Urinary bladder (tissue), 4 donors: ENCODE results near the gene GALR2. TPM values are rescaled to one million over a fixed set of nuclear protein-coding genes. Genes with fewer than 3 reads are reported as not detected.
"Not testable (repeated sequence)": the region's sequence is repeated elsewhere in the genome, so short reads cannot be mapped to it uniquely, and the experiment has no call there.

ENCODE experiments used
- DNase-seq: peaks from one replicate; pipeline ENCODE4 v3.0.0-alpha.2; 2015; ENCODE audit errors: extremely low spot score
- H3K27ac ChIP-seq: one replicate; pipeline ENCODE4 v1.5.1; 2013; ENCODE audit warnings: low read depth, mild to moderate bottlenecking, moderate library complexity
- H3K36me3 ChIP-seq: one replicate; pipeline ENCODE4 v1.6.1; 2013; ENCODE audit warnings: mild to moderate bottlenecking, moderate library complexity; ENCODE audit not compliant: insufficient read depth
- H3K4me1 ChIP-seq: one replicate; pipeline ENCODE4 v1.6.1; 2013; ENCODE audit warnings: mild to moderate bottlenecking, moderate library complexity; ENCODE audit not compliant: insufficient read depth
- H3K4me3 ChIP-seq: one replicate; pipeline ENCODE4 v1.5.1; 2013; ENCODE audit warnings: low read depth, low read length
- WGBS: extraction: QIAGEN DNeasy Blood & Tissue Kit; methylation state at CpG from one replicate; pipeline ENCODE4 v1.1.7; 2013; 5-methylcytosine and 5-hydroxymethylcytosine counted together
- polyA plus RNA-seq: library from polyadenylated mRNA; stranded (reverse); fragments of 200-250 nt; gene quantifications from one replicate; pipeline ENCODE4 v1.2.3, GENCODE V29; 2013
- total RNA-seq: library from RNA; depleted of rRNA; stranded (reverse); fragments of >200 nt; gene quantifications from one replicate; pipeline ENCODE4 v1.2.3, GENCODE V29; 2014
- donor health status: healthy with polysubstance abuse.
- donor health status: healthy.

Gene GALR2
- total and polyA plus RNA-seq, 2 donors = 0.09 TPM; not detected in 1

DNA sequence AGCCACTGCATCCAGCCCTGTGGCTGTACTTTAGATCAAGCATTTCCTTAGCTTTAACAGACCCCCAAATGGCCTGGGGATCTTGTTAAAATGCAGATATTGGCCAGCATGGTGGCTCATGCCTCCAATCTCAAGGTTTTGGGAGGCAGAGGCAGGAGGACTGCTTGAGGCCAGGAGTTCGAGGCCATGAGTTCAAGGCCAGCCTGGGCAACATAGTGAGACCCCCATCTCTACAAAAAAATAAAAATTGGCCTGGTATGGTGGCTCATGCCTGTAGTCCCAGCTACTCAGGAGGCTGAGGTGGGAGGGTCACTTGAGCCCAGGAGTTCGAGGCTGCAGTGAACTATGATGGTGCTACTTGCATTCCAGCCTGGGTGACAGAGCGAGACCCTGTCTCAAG, 31.7 kb upstream of the GALR2 start:
- WGBS = 99% methylated on average over 3 of the region's 3 CpGs
- H3K36me3 ChIP-seq, H3K4me1 ChIP-seq, H3K27ac ChIP-seq, DNase-seq, H3K4me3 ChIP-seq: not testable (repeated sequence)

DNA sequence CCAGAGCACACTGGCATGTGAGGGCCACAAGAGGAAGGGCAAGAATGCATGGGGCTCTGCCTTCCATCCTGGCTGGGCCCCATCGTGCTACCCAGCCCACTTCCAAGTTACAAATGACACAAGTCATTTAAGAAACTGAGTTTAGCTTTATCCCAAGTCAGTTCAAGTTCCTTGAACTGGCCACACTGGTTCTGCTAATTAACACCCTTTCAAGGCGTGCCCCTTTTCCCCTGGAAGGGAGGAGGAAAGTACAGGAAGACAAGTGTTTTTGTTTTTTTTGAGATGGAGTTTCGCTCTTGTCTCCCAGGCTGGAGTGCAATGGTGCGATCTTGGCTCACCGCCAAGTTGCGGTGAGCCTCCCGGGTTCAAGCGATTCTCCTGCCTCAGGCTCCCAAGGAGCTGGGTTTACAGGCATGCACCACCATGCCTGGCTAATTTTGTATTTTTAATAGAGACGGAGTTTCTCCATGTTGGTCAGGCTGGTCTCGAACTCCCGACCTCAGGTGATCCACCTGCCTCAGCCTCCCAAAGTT, 30.0 kb upstream of the GALR2 start:
- H3K4me1 ChIP-seq, H3K27ac ChIP-seq, H3K36me3 ChIP-seq, DNase-seq, H3K4me3 ChIP-seq: not testable (repeated sequence)
- WGBS = 84% methylated on average over 11 of the region's 11 CpGs

DNA sequence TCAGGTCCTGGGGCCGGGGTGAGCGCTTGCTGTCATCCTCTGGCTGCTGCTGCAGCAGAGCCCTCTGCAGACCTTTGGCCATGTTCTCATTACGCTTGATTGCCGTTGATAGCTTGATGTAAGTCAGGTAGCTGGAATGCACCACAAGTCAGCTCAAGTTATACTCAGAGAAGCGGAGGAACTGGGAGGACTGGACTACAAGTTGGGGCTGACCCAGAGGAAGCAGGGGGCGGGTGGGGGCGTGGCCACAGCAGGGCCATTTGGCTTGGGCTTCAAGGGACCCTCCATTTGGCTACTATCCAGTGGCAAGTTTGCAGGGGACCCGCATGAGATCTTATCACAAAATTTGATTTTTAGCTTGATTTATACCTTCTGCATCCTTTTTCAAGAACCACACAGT, 28.5 kb upstream of the GALR2 start:
- Histone ChIP-seq H3K4me1 (no peaks in the 10 kb centered on the region), H3K27ac (no peak overlapping the region), H3K36me3 (peaks cover 6% of the 10 kb centered on the region), H3K4me3 (no peak overlapping the region)
- 82% methylated on average over 8 of the region's 8 CpGs for WGBS
- DNase-seq = peak; percentile 47

DNA sequence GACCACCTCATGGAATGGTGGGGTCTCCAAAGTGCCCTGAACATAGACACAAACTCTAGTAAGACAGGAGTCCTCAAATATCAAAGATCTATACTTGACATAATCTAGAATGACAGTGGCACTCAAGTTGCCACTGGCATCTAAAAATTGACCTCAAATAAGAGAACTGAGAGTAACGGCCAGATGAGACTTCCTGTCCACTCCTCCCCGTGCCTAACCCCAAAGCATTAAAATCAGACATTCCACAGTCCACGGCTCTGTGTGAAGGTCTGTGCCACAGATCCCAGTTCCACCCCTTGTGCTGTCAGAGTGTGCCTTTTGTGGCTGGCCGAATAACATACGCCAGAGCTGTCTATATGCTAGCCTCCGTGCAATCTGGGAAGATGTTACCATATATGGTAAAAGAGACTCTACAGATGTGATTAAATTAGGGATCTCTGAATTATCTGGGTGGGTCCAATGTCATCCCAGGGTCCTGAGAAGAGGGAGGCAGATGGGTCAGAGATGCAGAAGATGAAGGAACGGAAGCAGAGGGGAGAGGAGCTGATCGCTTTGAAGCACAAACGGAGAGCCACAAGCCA, 26.5 kb upstream of the GALR2 start:
- WGBS = 78% methylated on average over 9 of the region's 9 CpGs
- H3K4me3 ChIP-seq = no peak overlapping the region
- H3K4me1 ChIP-seq = no peaks in the 10 kb centered on the region
- peaks cover 2% of the 10 kb centered on the region for H3K36me3 ChIP-seq
- DNase-seq = no peak
- H3K27ac ChIP-seq = no peak overlapping the region

DNA sequence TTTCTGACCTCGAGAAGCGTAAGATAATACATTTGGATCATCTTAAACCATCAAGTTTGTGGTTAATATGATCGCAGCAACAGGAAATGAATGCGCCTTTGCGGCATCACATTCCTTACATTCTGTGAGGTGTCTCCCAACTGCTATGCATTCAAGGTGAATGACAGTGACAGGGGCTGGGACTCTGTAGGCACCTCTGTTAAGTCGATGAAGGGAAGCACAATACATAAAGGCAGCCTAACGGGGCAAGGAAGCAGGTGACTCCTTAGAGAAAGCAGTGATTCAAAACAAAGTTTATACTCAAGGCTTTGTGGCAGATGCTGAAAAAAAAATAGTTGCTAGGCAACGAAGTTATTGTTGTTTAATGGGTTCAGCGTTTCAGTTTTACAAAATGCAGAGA, 25.9 kb upstream of the GALR2 start:
- WGBS = 82% methylated on average over 9 of the region's 9 CpGs

DNA sequence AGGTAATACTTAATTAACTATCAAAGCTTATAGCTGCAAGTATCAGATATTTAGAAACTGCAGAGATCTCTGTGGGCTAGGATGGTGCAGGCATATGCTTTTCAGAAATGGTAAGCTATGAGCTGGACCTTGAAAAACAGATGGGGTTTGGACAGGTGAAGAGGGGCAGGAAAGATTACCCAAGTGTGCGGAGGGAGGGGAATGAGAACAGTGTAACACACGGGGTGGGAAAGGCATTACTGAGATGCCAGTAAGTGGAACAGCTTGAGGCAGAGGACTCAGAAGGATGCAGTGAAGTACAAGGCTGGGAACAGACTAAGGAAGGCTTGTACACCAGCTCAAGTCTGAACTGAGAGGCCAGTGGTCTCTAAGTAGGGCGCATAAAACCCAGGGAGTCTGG, 25.3 kb upstream of the GALR2 start:
- DNase-seq = no peak
- no peak overlapping the region for H3K4me3 ChIP-seq
- H3K36me3 ChIP-seq = peaks cover 2% of the 10 kb centered on the region
- H3K4me1 ChIP-seq = no peaks in the 10 kb centered on the region
- WGBS = 93% methylated on average over 3 of the region's 3 CpGs
- H3K27ac ChIP-seq = no peak overlapping the region

More for the DNA sequence above, 25.9 kb upstream of the GALR2 start:
- Histone ChIP-seq H3K4me1 (no peaks in the 10 kb centered on the region), H3K36me3 (peaks cover 2% of the 10 kb centered on the region), H3K27ac (no peak overlapping the region), H3K4me3 (no peak overlapping the region)
- DNase-seq = no peak

DNA sequence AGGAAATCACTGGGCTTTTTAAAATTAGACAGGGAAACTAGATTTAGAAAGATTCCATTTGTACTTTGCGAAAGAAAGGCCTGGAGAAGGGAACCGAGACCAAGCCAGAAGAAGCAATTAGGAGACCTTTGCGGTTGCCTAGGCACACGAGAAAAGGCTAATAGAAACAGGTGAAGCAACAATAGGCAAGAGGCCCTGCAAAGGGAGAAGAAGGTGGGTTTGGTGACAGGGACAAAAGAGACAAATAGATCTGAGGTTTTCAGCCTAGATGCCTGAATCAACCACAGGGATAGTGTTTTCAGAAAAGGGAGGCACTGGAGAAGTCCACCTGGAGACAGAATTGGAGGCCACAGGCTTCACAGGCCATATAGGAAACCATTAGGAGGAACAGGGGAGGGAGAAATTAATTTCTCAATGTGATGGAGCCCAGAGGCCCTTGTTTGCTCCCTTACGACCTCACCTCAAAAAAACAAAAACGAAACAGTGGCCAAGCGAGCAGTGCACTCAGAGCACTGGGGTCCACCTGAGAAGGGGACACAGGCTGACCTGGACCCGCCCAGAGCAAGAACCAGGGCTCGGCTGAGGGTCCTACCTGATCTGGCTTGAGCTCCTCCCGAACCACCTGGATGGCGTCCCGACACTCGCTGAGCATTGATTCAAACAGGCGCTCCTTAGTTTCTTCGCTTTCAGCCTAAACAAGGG, 24.6 kb upstream of the GALR2 start:
- peaks cover 2% of the 10 kb centered on the region for H3K36me3 ChIP-seq
- WGBS = 94% methylated on average over 15 of the region's 15 CpGs
- H3K4me3 ChIP-seq = no peak overlapping the region
- H3K27ac ChIP-seq = no peak overlapping the region
- H3K4me1 ChIP-seq = no peaks in the 10 kb centered on the region
- DNase-seq = no peak

DNA sequence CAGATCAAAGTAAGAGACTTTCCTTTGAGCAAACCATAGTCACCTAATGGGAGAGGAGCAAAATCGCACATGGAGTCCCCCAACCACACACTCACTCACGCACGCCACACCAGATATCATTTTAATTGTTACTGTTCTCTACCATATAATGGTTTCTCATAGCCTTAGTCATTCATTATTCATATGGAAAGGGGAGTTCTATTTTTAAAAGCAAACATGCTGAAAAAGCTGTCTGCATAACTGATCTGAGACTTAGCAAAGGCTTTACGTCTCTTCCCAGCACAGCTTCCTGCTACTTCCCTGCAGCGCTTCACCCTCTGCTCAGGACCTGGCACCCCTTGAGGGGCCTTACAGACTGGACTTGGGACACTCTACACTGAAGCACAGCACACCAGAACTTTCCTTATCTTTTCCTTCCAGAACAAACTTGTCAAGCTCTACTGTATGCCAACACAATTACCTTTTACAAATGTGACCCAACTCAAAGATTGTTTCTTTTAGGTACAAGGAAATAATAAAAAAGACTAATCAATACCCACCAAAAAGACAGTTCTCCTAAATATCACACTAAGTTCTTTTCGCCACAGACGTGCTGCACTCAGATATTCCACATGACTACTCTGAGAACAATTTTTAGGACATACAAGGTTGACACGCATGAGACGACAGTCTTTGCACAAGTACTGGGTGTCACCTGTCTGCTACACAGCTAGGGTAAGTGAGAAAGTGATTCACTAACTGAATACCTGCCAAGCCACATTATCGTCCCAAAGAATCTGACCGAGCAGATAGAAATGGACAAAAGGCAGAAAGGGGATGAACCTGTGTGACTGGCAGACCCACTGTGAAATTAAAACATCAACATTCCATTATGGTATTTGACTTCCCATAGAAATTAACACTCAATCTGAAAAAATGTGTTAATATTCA, 23.8 kb upstream of the GALR2 start:
- Histone ChIP-seq H3K27ac (no peak overlapping the region), H3K4me1 (no peaks in the 10 kb centered on the region), H3K4me3 (no peak overlapping the region), H3K36me3 (peaks cover 4% of the 10 kb centered on the region)
- WGBS = 89% methylated on average over 11 of the region's 11 CpGs
- DNase-seq = no peak

DNA sequence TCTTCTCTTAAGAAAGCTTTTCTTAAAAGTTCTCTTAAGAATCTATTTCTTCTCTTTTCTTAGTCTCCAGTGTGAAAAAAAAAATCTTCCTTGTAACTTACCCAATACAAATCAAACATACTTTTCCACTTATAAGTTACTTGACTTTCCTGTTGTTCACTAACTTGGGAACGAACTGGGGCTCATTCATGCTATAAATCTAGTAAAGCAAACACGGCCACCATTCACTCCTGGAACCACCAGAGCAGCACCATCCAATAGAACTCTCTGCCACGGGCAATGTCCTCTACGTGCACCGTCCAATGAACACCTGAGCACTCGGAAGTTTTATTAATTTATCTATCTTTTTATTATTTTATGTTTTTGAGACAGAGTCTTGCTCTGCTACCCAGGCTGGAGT, 23.0 kb upstream of the GALR2 start:
- Histone ChIP-seq H3K27ac (no peak overlapping the region), H3K4me1 (no peaks in the 10 kb centered on the region), H3K36me3 (peaks cover 4% of the 10 kb centered on the region), H3K4me3 (no peak overlapping the region)
- WGBS = 84% methylated on average over 6 of the region's 6 CpGs
- DNase-seq = no peak

DNA sequence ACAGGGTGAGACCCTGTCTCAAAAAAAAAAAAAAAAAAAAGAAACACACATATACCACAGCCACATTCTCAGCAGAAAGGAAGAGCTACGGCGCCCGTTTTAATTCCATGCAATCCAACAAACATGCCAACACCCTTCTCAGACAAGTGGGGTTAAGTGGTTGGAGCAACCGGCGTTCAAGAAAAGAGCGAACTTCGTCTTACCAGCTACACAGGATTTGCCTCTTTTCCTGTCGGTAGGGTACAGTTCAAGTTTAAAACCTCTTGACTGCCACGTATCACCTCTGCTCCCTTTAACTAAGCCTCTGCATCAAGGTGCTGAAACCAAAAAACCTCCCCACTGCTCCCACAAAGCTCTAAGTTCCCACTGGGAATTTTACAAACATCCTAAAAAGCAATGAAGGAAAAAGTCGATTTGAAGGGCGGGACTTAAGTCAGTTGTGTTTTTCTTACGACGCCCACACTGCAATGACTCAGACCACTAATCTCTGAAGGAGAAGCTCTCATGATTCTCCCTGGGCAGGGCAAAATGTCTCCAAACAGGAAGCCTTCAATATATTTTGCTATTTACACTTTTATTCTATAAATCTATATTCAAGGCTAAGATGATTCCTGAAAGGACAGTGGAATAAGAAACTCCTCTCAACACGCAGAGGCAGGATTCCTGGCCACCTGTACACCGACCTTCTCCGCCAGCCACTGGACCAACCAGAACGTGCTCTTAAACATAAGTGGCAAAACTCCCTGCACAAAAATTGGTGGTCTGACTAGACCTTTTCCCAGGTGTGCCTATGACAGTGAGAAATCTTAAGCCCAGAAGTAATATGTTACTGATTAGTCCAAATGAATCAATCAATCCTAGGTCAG, 21.1 kb upstream of the GALR2 start:
- peak overlapping the region; percentile 88 for H3K27ac ChIP-seq
- 79% methylated on average over 17 of the region's 17 CpGs for WGBS
- no peaks in the 10 kb centered on the region for H3K4me1 ChIP-seq
- no peak for DNase-seq
- peaks cover 5% of the 10 kb centered on the region for H3K36me3 ChIP-seq
- no peak overlapping the region for H3K4me3 ChIP-seq

DNA sequence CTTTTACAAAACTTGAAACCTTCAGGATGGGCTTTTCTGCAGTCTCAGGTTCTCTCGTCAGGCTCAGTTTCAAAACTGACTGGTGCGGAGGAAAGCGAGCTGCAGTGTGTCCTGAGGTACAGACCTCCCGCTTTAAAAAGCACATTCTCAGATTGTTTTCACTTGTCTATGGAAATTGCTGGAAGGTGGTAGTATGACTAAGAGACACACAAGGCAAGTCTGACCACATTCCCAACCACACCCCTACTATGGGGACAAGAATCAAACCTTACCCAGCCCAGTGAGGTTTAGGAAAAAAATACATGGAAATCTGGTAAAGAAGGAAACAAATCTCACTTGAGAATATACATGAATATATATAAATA, 20.5 kb upstream of the GALR2 start:
- Histone ChIP-seq H3K27ac (peak overlapping the region; percentile 88), H3K36me3 (peaks cover 7% of the 10 kb centered on the region), H3K4me3 (no peak overlapping the region), H3K4me1 (no peaks in the 10 kb centered on the region)
- WGBS = 88% methylated on average over 4 of the region's 4 CpGs
- no peak for DNase-seq

DNA sequence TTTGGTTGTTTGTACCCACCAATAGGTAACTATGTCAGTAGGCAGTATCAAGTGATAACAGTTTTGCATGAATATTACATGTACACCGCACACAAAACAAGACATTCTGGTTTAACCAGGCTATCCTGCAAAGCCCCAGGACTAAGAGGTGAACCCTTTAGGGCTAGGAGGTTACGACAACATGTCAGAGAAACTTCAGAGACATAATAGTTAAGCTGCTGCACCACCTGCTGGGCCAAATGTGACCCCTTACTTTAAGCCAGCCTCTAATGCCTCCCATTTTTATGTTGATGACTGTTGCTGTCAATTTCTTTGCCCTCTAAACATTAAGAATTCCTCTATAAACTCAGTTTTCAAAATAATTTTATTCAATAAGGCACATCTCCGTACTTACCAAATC, 17.7 kb upstream of the GALR2 start:
- Histone ChIP-seq H3K4me1 (no peaks in the 10 kb centered on the region), H3K36me3 (peaks cover 14% of the 10 kb centered on the region), H3K4me3 (no peak overlapping the region), H3K27ac (no peak overlapping the region)
- no peak for DNase-seq
- WGBS = 84% methylated on average over 3 of the region's 3 CpGs

DNA sequence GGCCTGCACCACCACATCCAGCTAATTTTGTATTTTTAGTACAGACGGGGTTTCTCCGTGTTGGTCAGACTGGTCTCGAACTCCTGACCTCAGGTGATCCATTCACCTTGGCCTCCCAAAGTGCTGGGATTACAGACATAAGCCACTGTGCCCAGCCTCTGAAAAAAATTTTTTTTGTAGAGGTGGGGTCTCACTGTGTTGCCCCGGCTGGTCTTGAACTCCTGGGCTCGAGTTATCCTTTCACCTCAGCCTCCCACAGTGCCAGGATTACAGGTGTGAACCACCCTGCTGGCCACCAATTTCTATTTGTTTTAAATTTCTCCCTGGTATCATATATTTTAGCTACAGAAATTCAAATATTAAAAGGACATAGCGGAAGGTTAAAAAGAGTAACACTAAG, 16.3 kb upstream of the GALR2 start:
- H3K36me3 ChIP-seq = peaks cover 14% of the 10 kb centered on the region
- WGBS = 91% methylated on average over 6 of the region's 6 CpGs
- not testable (repeated sequence) for H3K27ac ChIP-seq, H3K4me1 ChIP-seq, DNase-seq, H3K4me3 ChIP-seq
